GM12872 (cell line): ENCODE data around the gene PPARA.

Experiments used
- CTCF ChIP-seq: IDR thresholded peaks from 3 replicates; pipeline ENCODE4 v1.5.1; 2011; ENCODE audit warnings: low read depth, mild to moderate bottlenecking, low read length, moderate library complexity; ENCODE audit not compliant: insufficient read depth

Gene PPARA

GRCh38 chr22:46150655-46151477 is 540 bp downstream of the PPARA start:
- no peak for TF ChIP-seq CTCF

- TF ChIP-seq CTCF = no peak
Measured at GRCh38 chr22:46153930-46154329, 3.6 kb downstream of the PPARA start.

GRCh38 chr22:46156031-46156430 is 5.7 kb downstream of the PPARA start:
- TF ChIP-seq CTCF = no peak

- TF ChIP-seq CTCF = no peak
Measured at GRCh38 chr22:46158283-46158682, 8.0 kb downstream of the PPARA start.

GRCh38 chr22:46159212-46159611 is 8.9 kb downstream of the PPARA start:
- TF ChIP-seq CTCF = no peak

GRCh38 chr22:46159777-46160176 is 9.5 kb downstream of the PPARA start:
- TF ChIP-seq CTCF = no peak

GRCh38 chr22:46162285-46162684 is 12.0 kb downstream of the PPARA start:
- TF ChIP-seq CTCF = no peak
